Naive B cell (primary cell): Measurements from ENCODE around the gene LRMDA. TPM values are rescaled to one million over a fixed set of nuclear protein-coding genes. Genes with fewer than 3 reads are reported as not detected.
A peak's percentile ranks its signal among the peaks of the same experiment; 100 is the strongest.

Experiments
- ATAC-seq, 2 donors: fragments of 150-1000 bp; cut with Tn5 transposase; 2 replicates each; pipeline ENCODE4 v1.10.0; 2021; ENCODE audit warnings: low read depth in 2 of 2, mild to moderate bottlenecking in 2 of 2, moderate library complexity in 2 of 2
- DNase-seq: peaks from one replicate; pipeline ENCODE4 v3.0.0; 2022
- H3K27ac Mint-ChIP-seq, 6 donors: one replicate each; pipeline ENCODE4 v1.8.0; 2020 to 2022; ENCODE audit warnings: mild to moderate bottlenecking in 6 of 6, mixed read lengths in 6 of 6, moderate library complexity in 5 of 6, inconsistent platforms in 2 of 6
- H3K27me3 Mint-ChIP-seq, 3 donors: one replicate each; pipeline ENCODE4 v1.8.0; 2021 to 2022; ENCODE audit warnings: mixed read lengths in 3 of 3, mild to moderate bottlenecking in 1 of 3
- H3K36me3 Mint-ChIP-seq, 2 donors: one replicate each; pipeline ENCODE4 v1.8.0; 2020 to 2022; ENCODE audit warnings: mixed read lengths in 2 of 2, inconsistent platforms in 1 of 2, mild to moderate bottlenecking in 1 of 2
- H3K4me1 Mint-ChIP-seq, 3 donors: one replicate each; pipeline ENCODE4 v1.8.0; 2020 to 2022; ENCODE audit warnings: mixed read lengths in 3 of 3, inconsistent platforms in 1 of 3, mild to moderate bottlenecking in 1 of 3, moderate library complexity in 1 of 3
- H3K4me3 Mint-ChIP-seq, 8 donors: one replicate each; pipeline ENCODE4 v1.8.0; 2020 to 2022; ENCODE audit warnings: mild to moderate bottlenecking in 8 of 8, mixed read lengths in 8 of 8, moderate library complexity in 8 of 8, inconsistent platforms in 2 of 8
- H3K9me3 Mint-ChIP-seq, 7 donors: one replicate each; pipeline ENCODE4 v1.8.0; 2020 to 2022; ENCODE audit warnings: mixed read lengths in 7 of 7, mild to moderate bottlenecking in 5 of 7, inconsistent platforms in 2 of 7, moderate library complexity in 1 of 7
- polyA plus RNA-seq, 6 donors: library from polyadenylated mRNA; unstranded; fragments of 300-500 nt; fragmentation: Illumina TruSeq; gene quantifications; one replicate each; pipeline ENCODE4 v1.2.3, GENCODE V29; 2021; ENCODE audit warnings: low read depth in 6 of 6

Gene LRMDA
- polyA plus RNA-seq, 6 donors from 2014 or later, result 2.1 TPM; not detected in 5

- no peak overlapping the region for H3K4me3 Mint-ChIP-seq
- peaks cover 0 to 9% (median 0%) of the 10 kb centered on the region in 3 donors for H3K27me3 Mint-ChIP-seq
- ATAC-seq (no peak), DNase-seq (no peak)
- H3K27ac Mint-ChIP-seq, result no peak overlapping the region
- H3K9me3 Mint-ChIP-seq, result no peaks in the 10 kb centered on the region
- no peaks in the 10 kb centered on the region for H3K36me3 Mint-ChIP-seq
- no peaks in the 10 kb centered on the region for H3K4me1 Mint-ChIP-seq
Measured at GRCh38 chr10:76303682-76304316, 872.4 kb downstream of the LRMDA start.

GRCh38 chr10:76305930-76306615 is 874.6 kb downstream of the LRMDA start:
- no peaks in the 10 kb centered on the region for H3K4me1 Mint-ChIP-seq
- no peak for ATAC-seq
- DNase-seq, result no peak
- no peak overlapping the region for H3K27ac Mint-ChIP-seq
- H3K36me3 Mint-ChIP-seq, result no peaks in the 10 kb centered on the region
- H3K9me3 Mint-ChIP-seq, result no peaks in the 10 kb centered on the region
- H3K4me3 Mint-ChIP-seq, result no peak overlapping the region
- H3K27me3 Mint-ChIP-seq, result peaks cover 0 to 9% (median 6%) of the 10 kb centered on the region in 3 donors

GRCh38 chr10:76306856-76307255 is 875.4 kb downstream of the LRMDA start:
- Mint-ChIP-seq H3K36me3 (no peaks in the 10 kb centered on the region), H3K27ac (no peak overlapping the region), H3K4me1 (no peaks in the 10 kb centered on the region), H3K9me3 (no peaks in the 10 kb centered on the region), H3K27me3 (peaks cover 0 to 9% (median 6%) of the 10 kb centered on the region in 3 donors), H3K4me3 (no peak overlapping the region)
- no peak for ATAC-seq
- DNase-seq, result no peak

- H3K4me3 Mint-ChIP-seq, result no peak overlapping the region
- H3K27ac Mint-ChIP-seq, result no peak overlapping the region
- no peak for DNase-seq
- H3K27me3 Mint-ChIP-seq, result peaks cover 0 to 6% (median 4%) of the 10 kb centered on the region in 3 donors
- no peaks in the 10 kb centered on the region for H3K4me1 Mint-ChIP-seq
- ATAC-seq, result no peak
- H3K9me3 Mint-ChIP-seq, result no peaks in the 10 kb centered on the region
- no peaks in the 10 kb centered on the region for H3K36me3 Mint-ChIP-seq
Measured at GRCh38 chr10:76309070-76309469, 877.6 kb downstream of the LRMDA start.

GRCh38 chr10:76309741-76310587 is 878.5 kb downstream of the LRMDA start:
- Mint-ChIP-seq H3K9me3 (no peaks in the 10 kb centered on the region), H3K4me3 (no peak overlapping the region), H3K4me1 (no peaks in the 10 kb centered on the region), H3K27ac (peak overlapping the region in 1 of 6 donors; percentile 2), H3K36me3 (no peaks in the 10 kb centered on the region), H3K27me3 (peaks cover 0 to 6% (median 0%) of the 10 kb centered on the region in 3 donors)
- no peak for DNase-seq
- ATAC-seq, result no peak

- Mint-ChIP-seq H3K27ac (peak overlapping the region in 1 of 6 donors; percentile 2), H3K36me3 (no peaks in the 10 kb centered on the region), H3K27me3 (peaks cover 0 to 6% (median 0%) of the 10 kb centered on the region in 3 donors), H3K9me3 (no peaks in the 10 kb centered on the region), H3K4me1 (no peaks in the 10 kb centered on the region), H3K4me3 (no peak overlapping the region)
- DNase-seq (no peak), ATAC-seq (no peak)
Measured at GRCh38 chr10:76310588-76311080, 879.2 kb downstream of the LRMDA start.

GRCh38 chr10:76311752-76312636 is 880.6 kb downstream of the LRMDA start:
- H3K9me3 Mint-ChIP-seq, result peaks cover 0 to 4% (median under 1%) of the 10 kb centered on the region in 7 donors
- H3K27ac Mint-ChIP-seq, result no peak overlapping the region
- H3K27me3 Mint-ChIP-seq, result peaks cover 0 to 6% (median 0%) of the 10 kb centered on the region in 3 donors
- DNase-seq (no peak), ATAC-seq (no peak)
- H3K36me3 Mint-ChIP-seq, result no peaks in the 10 kb centered on the region
- H3K4me3 Mint-ChIP-seq, result no peak overlapping the region
- no peaks in the 10 kb centered on the region for H3K4me1 Mint-ChIP-seq

GRCh38 chr10:76315240-76315639 is 883.8 kb downstream of the LRMDA start:
- no peaks in the 10 kb centered on the region for H3K36me3 Mint-ChIP-seq
- H3K27me3 Mint-ChIP-seq, result no peaks in the 10 kb centered on the region
- H3K9me3 Mint-ChIP-seq, result peaks cover 3 to 15% (median 5%) of the 10 kb centered on the region in 7 donors
- no peak overlapping the region for H3K4me3 Mint-ChIP-seq
- peak overlapping the region in 1 of 6 donors; percentile 19 for H3K27ac Mint-ChIP-seq
- no peaks in the 10 kb centered on the region for H3K4me1 Mint-ChIP-seq
- ATAC-seq (no peak), DNase-seq (no peak)

GRCh38 chr10:76316234-76316633 is 884.8 kb downstream of the LRMDA start:
- no peak for ATAC-seq
- no peak for DNase-seq
- Mint-ChIP-seq H3K4me1 (no peaks in the 10 kb centered on the region), H3K27me3 (no peaks in the 10 kb centered on the region), H3K27ac (peak overlapping the region in 2 of 6 donors; percentile 41 to 44), H3K36me3 (no peaks in the 10 kb centered on the region), H3K9me3 (peaks cover 3 to 15% (median 5%) of the 10 kb centered on the region in 7 donors), H3K4me3 (no peak overlapping the region)

- ATAC-seq (no peak), DNase-seq (no peak)
- Mint-ChIP-seq H3K4me3 (no peak overlapping the region), H3K9me3 (peaks cover 3 to 15% (median 5%) of the 10 kb centered on the region in 7 donors), H3K36me3 (no peaks in the 10 kb centered on the region), H3K27ac (peak overlapping the region in 1 of 6 donors; percentile 27), H3K4me1 (no peaks in the 10 kb centered on the region), H3K27me3 (no peaks in the 10 kb centered on the region)
Measured at GRCh38 chr10:76317078-76317477, 885.7 kb downstream of the LRMDA start.

- DNase-seq (no peak), ATAC-seq (no peak)
- Mint-ChIP-seq H3K4me3 (no peak overlapping the region), H3K36me3 (no peaks in the 10 kb centered on the region), H3K27me3 (no peaks in the 10 kb centered on the region), H3K27ac (no peak overlapping the region), H3K9me3 (peaks cover 3 to 15% (median 5%) of the 10 kb centered on the region in 7 donors), H3K4me1 (no peaks in the 10 kb centered on the region)
Measured at GRCh38 chr10:76318211-76318610, 886.8 kb downstream of the LRMDA start.

GRCh38 chr10:76319661-76320060 is 888.2 kb downstream of the LRMDA start:
- H3K27ac Mint-ChIP-seq, result no peak overlapping the region
- no peaks in the 10 kb centered on the region for H3K4me1 Mint-ChIP-seq
- H3K4me3 Mint-ChIP-seq, result no peak overlapping the region
- H3K27me3 Mint-ChIP-seq, result no peaks in the 10 kb centered on the region
- H3K9me3 Mint-ChIP-seq, result peaks cover 3 to 15% (median 5%) of the 10 kb centered on the region in 7 donors
- H3K36me3 Mint-ChIP-seq, result no peaks in the 10 kb centered on the region
- ATAC-seq (no peak), DNase-seq (no peak)

- ATAC-seq, result no peak
- Mint-ChIP-seq H3K9me3 (peaks cover 0 to 2% (median 0%) of the 10 kb centered on the region in 7 donors), H3K27me3 (no peaks in the 10 kb centered on the region), H3K4me1 (no peaks in the 10 kb centered on the region), H3K4me3 (no peak overlapping the region), H3K27ac (no peak overlapping the region), H3K36me3 (no peaks in the 10 kb centered on the region)
- DNase-seq, result no peak
Measured at GRCh38 chr10:76324283-76324682, 892.9 kb downstream of the LRMDA start.
